H1 (cell line): Measurements from ENCODE around the gene CCL24. TPM values are rescaled to one million over a fixed set of nuclear protein-coding genes. Genes with fewer than 3 reads are reported as not detected.
"Not testable (repeated sequence)": the region's sequence is repeated elsewhere in the genome, so short reads cannot be mapped to it uniquely, and the experiment has no call there.

ENCODE experiments used
- CTCF ChIA-PET: fragments of 300-600 bp; sonication (Branson Sonifier 250); formaldehyde crosslinking; loops from one replicate; lab custom pipeline; 2021; ENCODE audit not compliant: partially characterized antibody; lab: Charles Lee
- POLR2A ChIA-PET: fragments of 300-600 bp; sonication (Branson Sonifier 250); formaldehyde crosslinking; loops from one replicate; lab custom pipeline; 2021; ENCODE audit warnings: inconsistent platforms; ENCODE audit not compliant: partially characterized antibody; lab: Charles Lee
- DNase-seq, 2 experiments: peaks; one replicate each; pipeline versions ENCODE4 v3.0.0 to v3.0.0-alpha.2; 2010 to 2022; ENCODE audit warnings: low spot score in 2 of 2, low read depth in 1 of 2, mixed read lengths in 1 of 2
- FAIRE-seq: peaks from 2 replicates; lab custom pipeline; 2011; peaks lifted over from hg19 to GRCh38; lab: Jason Lieb, UNC
- H2AFZ ChIP-seq: 2 replicates; pipeline ENCODE4 v1.8.1; 2012; ENCODE audit warnings: low read length, inconsistent platforms
- H2AK5ac ChIP-seq: 2 replicates; pipeline ENCODE4 v1.6.1; 2013; ENCODE audit warnings: low read depth, low read length
- H2BK120ac ChIP-seq: replicated peaks from 2 replicates; pipeline ENCODE3; 2013; ENCODE audit warnings: low read depth, low read length, inconsistent platforms
- H2BK12ac ChIP-seq: 2 replicates; pipeline ENCODE4 v1.6.1; 2013; ENCODE audit warnings: low read depth, low read length
- H2BK15ac ChIP-seq: 2 replicates; pipeline ENCODE4 v1.6.1; 2013; ENCODE audit warnings: low read length
- H2BK20ac ChIP-seq: 2 replicates; pipeline ENCODE4 v1.6.1; 2013; ENCODE audit warnings: low read length
- H2BK5ac ChIP-seq: 2 replicates; pipeline ENCODE4 v1.6.1; 2013; ENCODE audit warnings: low read depth, low read length
- H3K14ac ChIP-seq: 2 replicates; pipeline ENCODE4 v1.6.1; 2013; ENCODE audit warnings: inconsistent platforms; ENCODE audit not compliant: insufficient read length
- H3K18ac ChIP-seq: 2 replicates; pipeline ENCODE4 v1.6.1; 2013; ENCODE audit warnings: low read length; ENCODE audit errors: extremely low read depth
- H3K23ac ChIP-seq: 2 replicates; pipeline ENCODE4 v1.6.1; 2013; ENCODE audit warnings: inconsistent platforms; ENCODE audit not compliant: insufficient read length
- H3K23me2 ChIP-seq: 2 replicates; pipeline ENCODE4 v1.6.1; 2013; ENCODE audit warnings: low read depth, low read length
- H3K27ac ChIP-seq: 2 replicates; pipeline ENCODE4 v1.6.1; 2011; ENCODE audit warnings: low read depth, low read length, inconsistent platforms
- H3K27me3 ChIP-seq, 4 experiments: replicated peaks in 1 of 4; 1 replicate in 1 of 4; 2 replicates in 3 of 4; pipeline versions ENCODE4 v1.6.1 to v1.8.1; 2011 to 2013; ENCODE audit warnings: low read length in 3 of 4, mild to moderate bottlenecking in 3 of 4, inconsistent platforms in 2 of 4, mixed read lengths in 2 of 4, moderate library complexity in 1 of 4; ENCODE audit not compliant: control insufficient read depth in 3 of 4, insufficient read depth in 3 of 4; ENCODE audit errors: extremely low read depth in 1 of 4
- H3K36me3 ChIP-seq, 4 experiments: 2 replicates each; pipeline versions ENCODE4 v1.6.1 to v1.8.1; 2011 to 2013; ENCODE audit warnings: mild to moderate bottlenecking in 4 of 4, low read length in 3 of 4, moderate library complexity in 2 of 4, control low read depth in 1 of 4, inconsistent platforms in 1 of 4; ENCODE audit not compliant: insufficient read depth in 4 of 4, control insufficient read depth in 2 of 4
- H3K4ac ChIP-seq: replicated peaks from 2 replicates; pipeline ENCODE3; 2013; ENCODE audit warnings: low read length, low read depth, mixed read lengths, inconsistent platforms; ENCODE audit not compliant: insufficient read length
- H3K4me1 ChIP-seq, 4 experiments: replicated peaks in 1 of 4; 1 replicate in 1 of 4; 2 replicates in 3 of 4; pipeline versions ENCODE4 v1.6.1 to v1.8.1; 2011 to 2013; ENCODE audit warnings: low read length in 3 of 4, inconsistent platforms in 2 of 4, mixed read lengths in 1 of 4; ENCODE audit not compliant: insufficient read depth in 4 of 4, control insufficient read depth in 3 of 4
- H3K4me2 ChIP-seq, 2 experiments: 2 replicates each; pipeline versions ENCODE4 v1.6.1 to v1.8.1; 2011 to 2013; ENCODE audit warnings: low read depth in 2 of 2, low read length in 2 of 2, control low read depth in 1 of 2, inconsistent platforms in 1 of 2, mild to moderate bottlenecking in 1 of 2; ENCODE audit not compliant: insufficient read depth in 1 of 2
- H3K4me3 ChIP-seq, 4 experiments: fragments of 200-600, 300-600 bp in 1 of 4; sonication (generic), shearing (Covaris generic), sonication (Bioruptor Twin) in 1 of 4; 2 replicates each; pipeline versions ENCODE4 v1.5.1 to v1.8.1; 2011 to 2016; ENCODE audit warnings: low read length in 4 of 4, low read depth in 3 of 4, control low read depth in 2 of 4, inconsistent platforms in 2 of 4, mild to moderate bottlenecking in 2 of 4, mixed read lengths in 1 of 4, moderate library complexity in 1 of 4; ENCODE audit not compliant: insufficient read depth in 2 of 4; ENCODE audit errors: extremely low read depth in 1 of 4
- H3K56ac ChIP-seq: replicated peaks from 2 replicates; pipeline ENCODE3; 2013; ENCODE audit warnings: low read depth, mild to moderate bottlenecking, mixed read lengths, low read length, inconsistent platforms; ENCODE audit not compliant: insufficient read length
- H3K79me1 ChIP-seq: 2 replicates; pipeline ENCODE4 v1.6.1; 2013; ENCODE audit warnings: low read depth, low read length, control low read depth
- H3K79me2 ChIP-seq, 2 experiments: 2 replicates each; pipeline versions ENCODE4 v1.6.1 to v1.8.1; 2012 to 2013; ENCODE audit warnings: low read length in 2 of 2, mild to moderate bottlenecking in 2 of 2, inconsistent platforms in 1 of 2; ENCODE audit not compliant: insufficient read depth in 2 of 2, control insufficient read depth in 1 of 2
- H3K9ac ChIP-seq, 4 experiments: replicated peaks in 1 of 4; 1 replicate in 1 of 4; 2 replicates in 3 of 4; pipeline versions ENCODE4 v1.6.1 to v1.8.1; 2011 to 2013; ENCODE audit warnings: low read depth in 3 of 4, low read length in 3 of 4, control low read depth in 2 of 4, mild to moderate bottlenecking in 2 of 4, moderate library complexity in 2 of 4, inconsistent platforms in 1 of 4; ENCODE audit errors: extremely low read depth in 1 of 4
- H3K9me3 ChIP-seq, 2 experiments: 2 replicates each; pipeline versions ENCODE4 v1.6.1 to v1.8.1; 2012 to 2013; ENCODE audit warnings: mild to moderate bottlenecking in 2 of 2, moderate library complexity in 2 of 2, control low read depth in 1 of 2, inconsistent platforms in 1 of 2, low read depth in 1 of 2, low read length in 1 of 2, mixed read lengths in 1 of 2; ENCODE audit not compliant: insufficient read depth in 2 of 2
- H4K20me1 ChIP-seq, 2 experiments: replicated peaks in 1 of 2; 2 replicates each; pipeline versions ENCODE3 to v1.8.1; 2011 to 2013; ENCODE audit warnings: inconsistent platforms in 2 of 2, low read length in 2 of 2, mild to moderate bottlenecking in 1 of 2; ENCODE audit not compliant: insufficient read depth in 2 of 2, control insufficient read depth in 1 of 2
- H4K5ac ChIP-seq: 2 replicates; pipeline ENCODE4 v1.6.1; 2013; ENCODE audit warnings: low read length, low read depth, mixed read lengths, inconsistent platforms; ENCODE audit not compliant: insufficient read length
- H4K8ac ChIP-seq: 2 replicates; pipeline ENCODE4 v1.8.0; 2013; ENCODE audit warnings: mild to moderate bottlenecking, moderate library complexity, low read length, inconsistent platforms; ENCODE audit not compliant: insufficient read depth; ENCODE audit errors: extremely low read depth
- H4K91ac ChIP-seq: replicated peaks from 2 replicates; pipeline ENCODE3; 2013; ENCODE audit warnings: low read length, mixed read lengths, inconsistent platforms; ENCODE audit not compliant: insufficient read length
- WGBS, 2 experiments: shearing (Covaris generic) in 1 of 2; methylation state at CpG; one replicate each; pipeline versions ENCODE4 v1.1.6 to v1.1.7; 2013 to 2015; ENCODE audit warnings: low lambda C conversion rate in 2 of 2, mixed read lengths in 2 of 2, inconsistent platforms in 1 of 2, low coverage in 1 of 2, missing lambda C conversion rate in 1 of 2; ENCODE audit not compliant: insufficient replicate concordance in 2 of 2, insufficient coverage in 1 of 2, insufficient read length in 1 of 2; ENCODE audit errors: extremely low coverage in 1 of 2, missing lambda C conversion rate in 1 of 2; 5-methylcytosine and 5-hydroxymethylcytosine counted together
- polyA plus RNA-seq, 7 experiments: library from polyadenylated mRNA; depleted of rRNA in 3 of 7; stranded (reverse) in 5 of 7; unstranded in 2 of 7; fragments of >200 nt in 5 of 7; fragments of 200-250 nt in 2 of 7; gene quantifications; 1 replicate in 5 of 7; 2 replicates in 1 of 7; 4 replicates in 1 of 7; pipeline versions ENCODE4 v1.2.1 to v1.2.3, GENCODE V29; 2011 to 2013; ENCODE audit warnings: missing spikeins in 2 of 7, mixed read lengths in 2 of 7
- total RNA-seq: library from RNA; stranded (reverse); fragmentation: NEBNext Ultra II Directional; extraction: Animal tissue kit (Norgen Biotek cat#: 25700); gene quantifications from 2 replicates; pipeline ENCODE4 v1.2.1, GENCODE V29; 2021

The CCL24 gene
- total and polyA plus RNA-seq, 2 of the 8 experiments (the other 6 are each of a cell fraction or from before 2014, with no cell fraction given): not detected

DNA sequence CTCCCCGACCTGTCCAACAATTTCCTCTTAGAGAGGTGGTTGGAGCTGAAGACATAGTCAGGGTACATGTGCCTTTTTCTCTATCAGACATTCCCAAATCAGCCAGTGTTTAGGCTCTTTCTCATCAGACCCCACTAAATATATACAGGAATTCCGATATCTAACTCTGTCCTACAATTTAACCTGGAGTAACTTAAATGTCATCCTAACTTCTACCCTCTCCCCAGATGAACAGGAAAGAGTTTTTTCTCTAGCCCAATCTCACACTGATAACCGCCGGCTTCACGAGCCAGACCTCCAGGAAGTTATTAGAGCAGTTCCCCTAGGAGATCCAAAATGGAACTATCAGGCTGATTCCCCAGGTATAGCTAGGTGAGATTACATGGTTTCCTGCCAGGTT, 30.5 kb downstream of the CCL24 start:
- Histone ChIP-seq H3K36me3 (peaks cover 0 to 12% (median 4%) of the 10 kb centered on the region in 4 experiments; a peak in 3 of 8 replicates), H3K4me1 (peaks cover 1 to 13% (median 10%) of the 10 kb centered on the region in 4 experiments)
- H4K20me1 ChIP-seq, H4K5ac ChIP-seq, H2AK5ac ChIP-seq, H3K79me2 ChIP-seq, H2AFZ ChIP-seq, H3K27me3 ChIP-seq, H4K91ac ChIP-seq, DNase-seq, FAIRE-seq, H2BK12ac ChIP-seq, H2BK5ac ChIP-seq, H3K23me2 ChIP-seq, H3K4me2 ChIP-seq, H2BK20ac ChIP-seq, H2BK120ac ChIP-seq, H3K27ac ChIP-seq, H3K4me3 ChIP-seq, H4K8ac ChIP-seq, H3K79me1 ChIP-seq, H2BK15ac ChIP-seq, H3K14ac ChIP-seq, H3K18ac ChIP-seq, H3K23ac ChIP-seq, H3K9me3 ChIP-seq, POLR2A ChIA-PET, H3K9ac ChIP-seq, H3K4ac ChIP-seq, H3K56ac ChIP-seq: not testable (repeated sequence)
- CTCF ChIA-PET: interaction anchor here (1.1 kb wide), 1 partner anchor 21 kb away, joined by 5 read pairs; no protein-coding TSS in a partner anchor
- WGBS, 2 experiments: 87% methylated on average over 5 of the region's 5 CpGs; no CpG with 5 or more reads in 1 of the 2 experiments
